D721Med (cell line): Measurements from ENCODE around the gene BEGAIN.

ENCODE experiments used
- DNase-seq: peaks from one replicate; pipeline ENCODE4 v3.0.0; 2011; ENCODE audit warnings: low spot score; ENCODE audit not compliant: insufficient read length
- FAIRE-seq: peaks from 2 replicates; lab custom pipeline; 2011; peaks lifted over from hg19 to GRCh38; lab: Jason Lieb, UNC
- TF ChIP-seq, protein P1 (sequence below): IDR thresholded peaks from 2 replicates; pipeline ENCODE4 v1.5.1; 2012; ENCODE audit warnings: mild to moderate bottlenecking, control low read depth; ENCODE audit not compliant: insufficient read depth; ENCODE audit errors: missing control alignments

The BEGAIN gene

GRCh38 chr14:100569734-100570286 lies 17.4 kb downstream of the BEGAIN start:
- FAIRE-seq (no peak), DNase-seq (no peak)
- TF ChIP-seq, protein P1, sequence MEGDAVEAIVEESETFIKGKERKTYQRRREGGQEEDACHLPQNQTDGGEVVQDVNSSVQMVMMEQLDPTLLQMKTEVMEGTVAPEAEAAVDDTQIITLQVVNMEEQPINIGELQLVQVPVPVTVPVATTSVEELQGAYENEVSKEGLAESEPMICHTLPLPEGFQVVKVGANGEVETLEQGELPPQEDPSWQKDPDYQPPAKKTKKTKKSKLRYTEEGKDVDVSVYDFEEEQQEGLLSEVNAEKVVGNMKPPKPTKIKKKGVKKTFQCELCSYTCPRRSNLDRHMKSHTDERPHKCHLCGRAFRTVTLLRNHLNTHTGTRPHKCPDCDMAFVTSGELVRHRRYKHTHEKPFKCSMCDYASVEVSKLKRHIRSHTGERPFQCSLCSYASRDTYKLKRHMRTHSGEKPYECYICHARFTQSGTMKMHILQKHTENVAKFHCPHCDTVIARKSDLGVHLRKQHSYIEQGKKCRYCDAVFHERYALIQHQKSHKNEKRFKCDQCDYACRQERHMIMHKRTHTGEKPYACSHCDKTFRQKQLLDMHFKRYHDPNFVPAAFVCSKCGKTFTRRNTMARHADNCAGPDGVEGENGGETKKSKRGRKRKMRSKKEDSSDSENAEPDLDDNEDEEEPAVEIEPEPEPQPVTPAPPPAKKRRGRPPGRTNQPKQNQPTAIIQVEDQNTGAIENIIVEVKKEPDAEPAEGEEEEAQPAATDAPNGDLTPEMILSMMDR: no peak

- TF ChIP-seq, protein P1: no peak
- FAIRE-seq (no peak), DNase-seq (no peak)
Measured at GRCh38 chr14:100568998-100569733, 18.1 kb downstream of the BEGAIN start.

GRCh38 chr14:100568164-100568997 lies 18.8 kb downstream of the BEGAIN start:
- FAIRE-seq: no peak

GRCh38 chr14:100567877-100568163 lies 19.4 kb downstream of the BEGAIN start:
- FAIRE-seq (no peak), DNase-seq (no peak)
- TF ChIP-seq, protein P1: no peak

More at GRCh38 chr14:100568164-100568997, 18.8 kb downstream of the BEGAIN start:
- DNase-seq: no peak
- TF ChIP-seq, protein P1: no peak

- FAIRE-seq (no peak), DNase-seq (no peak)
- TF ChIP-seq, protein P1: no peak
Measured at GRCh38 chr14:100567009-100567876, 20.0 kb downstream of the BEGAIN start.

DNA sequence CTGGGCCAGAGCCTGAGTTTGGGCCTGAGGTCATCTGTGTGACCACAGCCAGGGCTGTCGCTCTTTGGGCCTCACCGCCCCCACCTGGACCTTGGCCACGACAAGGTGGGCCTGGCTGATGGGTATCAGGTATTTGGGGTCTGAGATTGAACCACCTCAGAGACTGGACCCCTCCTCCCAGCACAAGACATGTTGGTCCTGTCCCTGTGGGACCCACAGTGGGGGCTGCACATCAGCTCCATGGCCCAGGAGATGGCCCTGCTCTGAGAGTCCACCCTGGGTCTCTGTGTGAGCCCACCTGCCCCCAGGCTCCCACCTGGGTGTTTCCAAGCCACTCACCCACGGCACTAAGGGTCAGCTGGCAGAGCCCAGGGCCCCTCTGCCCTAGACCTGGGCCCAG lies 20.6 kb downstream of the BEGAIN start:
- FAIRE-seq: no peak
- TF ChIP-seq, protein P1: no peak
- DNase-seq: no peak
